HEK293T (cell line): ENCODE results near the gene CASTOR1.

Source experiments
- FOXK2 ChIP-seq: fragments of 450-650 bp; IDR thresholded peaks from 2 replicates; pipeline ENCODE4 v1.6.1; 2016; ENCODE audit warnings: mild to moderate bottlenecking
- L3MBTL2 ChIP-seq: fragments of 450-650 bp; conservative IDR thresholded peaks from 2 replicates; pipeline ENCODE4 v1.6.1; 2016; ENCODE audit warnings: mild to moderate bottlenecking
- NFRKB ChIP-seq: fragments of 450-650 bp; IDR thresholded peaks from 2 replicates; pipeline ENCODE4 v1.6.1; 2016; ENCODE audit warnings: mild to moderate bottlenecking, moderate library complexity
- PKNOX1 ChIP-seq: fragments of 450-650 bp; IDR thresholded peaks from 2 replicates; pipeline ENCODE4 v1.6.1; 2016
- SP1 ChIP-seq: fragments of 450-650 bp; IDR thresholded peaks from 2 replicates; pipeline ENCODE4 v1.6.1; 2017
- TARDBP ChIP-seq: fragments of 450-650 bp; IDR thresholded peaks from 2 replicates; pipeline ENCODE4 v1.6.1; 2016

GRCh38 chr22:30307041-30307574 is 17.8 kb upstream of the CASTOR1 start:
- TF ChIP-seq NFRKB (no peak), SP1 (no peak), PKNOX1 (no peak), L3MBTL2 (no peak), FOXK2 (no peak), TARDBP (no peak)
